HCT116 (cell line): ENCODE results near the gene STOX2. TPM values are rescaled to one million over a fixed set of nuclear protein-coding genes. Genes with fewer than 3 reads are reported as not detected.

Experiments used
- ATAC-seq: fragments of 200-7000 bp; cut with Tn5 transposase; 2 replicates; pipeline ENCODE4 v1.9.1; 2020; ENCODE audit warnings: mild to moderate bottlenecking, moderate library complexity
- BruUV-seq: library from RNA; stranded (reverse); fragments of 400-500 nt; replicated peaks from 2 replicates; lab custom pipeline; 2021; lab: Mats Ljungman, UMichigan
- CTCF ChIA-PET: fragments of 300-600 bp; sonication (Branson Sonifier 250); formaldehyde crosslinking; loops from one replicate; lab custom pipeline; 2021; ENCODE audit warnings: antibody characterized with exemption; lab: Charles Lee
- POLR2A ChIA-PET: fragments of 300-600, 350-600 bp; sonication (Branson Sonifier 250); formaldehyde crosslinking; loops from one replicate; lab custom pipeline; 2021; ENCODE audit warnings: antibody characterized with exemption; lab: Charles Lee
- RAD21 ChIA-PET, 2 experiments: fragments of 300-600 bp; sonication (Branson Sonifier 250); formaldehyde crosslinking; loops; one replicate each; lab custom pipeline; 2023; ENCODE audit warnings: low total read pairs in 2 of 2; ENCODE audit not compliant: uncharacterized antibody in 2 of 2, unreplicated experiment in 2 of 2, low non-redundant PET in 1 of 2; lab: Charles Lee
- DNase-seq: peaks from one replicate; pipeline ENCODE4 v3.0.0-alpha.2; 2010; ENCODE audit warnings: low read depth, low spot score
- H2AFZ ChIP-seq: fragments of 200-600 bp; shearing (Covaris generic), sonication (generic); 2 replicates; pipeline ENCODE4 v1.6.1; 2017; ENCODE audit warnings: low read depth, mixed run types, mixed read lengths, antibody characterized with exemption, low read length; ENCODE audit not compliant: poor library complexity, severe bottlenecking
- H3K27ac ChIP-seq: 2 replicates; pipeline ENCODE4 v1.5.1; 2012; ENCODE audit warnings: low read depth, low read length
- H3K27me3 ChIP-seq: fragments of 200-600 bp; sonication (generic); 2 replicates; pipeline ENCODE4 v1.6.1; 2016; ENCODE audit warnings: mixed run types, low read length, mixed read lengths; ENCODE audit not compliant: insufficient read depth
- H3K36me3 ChIP-seq, 2 experiments: fragments of 200-500 bp in 1 of 2; fragments of 200-600 bp in 1 of 2; sonication (Bioruptor generic) in 1 of 2; sonication (generic) in 1 of 2; 2 replicates each; pipeline versions ENCODE4 v1.5.1 to v1.6.1; 2014 to 2016; ENCODE audit warnings: low read length in 2 of 2, inconsistent platforms in 1 of 2, mixed read lengths in 1 of 2, mixed run types in 1 of 2; ENCODE audit not compliant: insufficient read depth in 2 of 2, control insufficient read depth in 1 of 2
- H3K4me1 ChIP-seq, 2 experiments: fragments of 200-600 bp in 1 of 2; sonication (generic) in 1 of 2; 2 replicates each; pipeline versions ENCODE4 v1.5.1 to v1.6.1; 2012 to 2017; ENCODE audit warnings: low read length in 2 of 2, inconsistent platforms in 1 of 2, mild to moderate bottlenecking in 1 of 2, mixed read lengths in 1 of 2, mixed run types in 1 of 2, moderate library complexity in 1 of 2; ENCODE audit not compliant: insufficient read depth in 2 of 2, control insufficient read depth in 1 of 2
- H3K4me2 ChIP-seq: fragments of 200-600 bp; sonication (generic); 2 replicates; pipeline ENCODE4 v1.6.1; 2017; ENCODE audit warnings: mixed run types, low read length, mixed read lengths
- H3K4me3 ChIP-seq, 2 experiments: fragments of 200-600 bp in 1 of 2; sonication (generic) in 1 of 2; replicated peaks in 1 of 2; 2 replicates each; pipeline ENCODE4 v1.5.1; 2011 to 2016; ENCODE audit warnings: low read length in 2 of 2, control low read depth in 1 of 2, low read depth in 1 of 2, mild to moderate bottlenecking in 1 of 2, mixed read lengths in 1 of 2, mixed run types in 1 of 2
- H3K79me2 ChIP-seq: fragments of 200-600 bp; sonication (generic); 2 replicates; pipeline ENCODE4 v1.6.1; 2017; ENCODE audit warnings: mild to moderate bottlenecking, mixed run types, low read length, moderate library complexity, mixed read lengths; ENCODE audit not compliant: insufficient read depth
- H3K9ac ChIP-seq: fragments of 200-600 bp; sonication (generic); 2 replicates; pipeline ENCODE4 v1.6.1; 2016; ENCODE audit warnings: low read length, mixed read lengths
- H3K9me2 ChIP-seq: fragments of 200-600 bp; sonication (generic), shearing (Covaris generic); 2 replicates; pipeline ENCODE4 v1.6.1; 2017; ENCODE audit warnings: mixed run types, mild to moderate bottlenecking, moderate library complexity; ENCODE audit not compliant: insufficient read depth
- H3K9me3 ChIP-seq, 2 experiments: fragments of 200-500 bp in 1 of 2; fragments of 200-600 bp in 1 of 2; sonication (Bioruptor generic) in 1 of 2; sonication (generic) in 1 of 2; 2 replicates each; pipeline ENCODE4 v1.6.1; 2014 to 2017; ENCODE audit warnings: low read length in 2 of 2, mixed read lengths in 2 of 2, inconsistent platforms in 1 of 2, low read depth in 1 of 2, mild to moderate bottlenecking in 1 of 2, mixed run types in 1 of 2, moderate library complexity in 1 of 2; ENCODE audit not compliant: control insufficient read depth in 1 of 2, insufficient read depth in 1 of 2
- H4K20me1 ChIP-seq: fragments of 200-600 bp; sonication (generic), shearing (Covaris generic); 2 replicates; pipeline ENCODE4 v1.6.1; 2017; ENCODE audit warnings: mixed run types, mild to moderate bottlenecking, moderate library complexity; ENCODE audit not compliant: insufficient read depth
- EGR1 ChIP-seq: IDR thresholded peaks from 2 replicates; pipeline ENCODE4 v1.6.1; 2012; ENCODE audit warnings: low read depth
- ELF1 ChIP-seq: IDR thresholded peaks from 2 replicates; pipeline ENCODE4 v1.6.1; 2012; ENCODE audit warnings: low read depth, borderline replicate concordance
- POLR2A ChIP-seq: IDR thresholded peaks from 2 replicates; pipeline ENCODE4 v1.7.0; 2011; ENCODE audit warnings: borderline replicate concordance; ENCODE audit not compliant: insufficient read depth, insufficient read length; ENCODE audit errors: extremely low read depth
- REST ChIP-seq: IDR thresholded peaks from 2 replicates; pipeline ENCODE4 v1.6.1; 2012; ENCODE audit warnings: low read depth
- SIN3A ChIP-seq: IDR thresholded peaks from 2 replicates; pipeline ENCODE4 v1.6.1; 2012; ENCODE audit warnings: low read depth
- YY1 ChIP-seq: IDR thresholded peaks from 2 replicates; pipeline ENCODE4 v1.6.1; 2011; ENCODE audit warnings: low read length, low read depth, moderate library complexity, mild to moderate bottlenecking; ENCODE audit not compliant: insufficient replicate concordance; ENCODE audit errors: extremely low read depth
- ZFX ChIP-seq: fragments of 450-650 bp; IDR thresholded peaks from 2 replicates; pipeline ENCODE4 v1.6.1; 2017
- intact Hi-C: fragments of 100-400 bp; cut with micrococcal nuclease; formaldehyde crosslinking; loops from 2 replicates; pipeline ENCODE4 v1.10.0; 2022
- total RNA-seq: library from RNA; stranded (reverse); gene quantifications from one replicate; pipeline ENCODE4 v1.2.1, GENCODE V29; 2021; ENCODE audit not compliant: unreplicated experiment
- TF ChIP-seq, protein P1 (sequence below), 3 experiments: fragments of 200-600 bp in 1 of 3; sonication (generic) in 1 of 3; IDR thresholded peaks in 2 of 3; conservative IDR thresholded peaks in 1 of 3; 2 replicates each; pipeline ENCODE4 v1.5.1; 2012 to 2017; ENCODE audit warnings: low read depth in 2 of 3, low read length in 2 of 3, antibody characterized with exemption in 1 of 3, borderline replicate concordance in 1 of 3, control low read depth in 1 of 3, mild to moderate bottlenecking in 1 of 3, mixed read lengths in 1 of 3, mixed run types in 1 of 3, moderate library complexity in 1 of 3; ENCODE audit not compliant: insufficient read depth in 1 of 3

Gene STOX2
- total RNA-seq, 1 experiment from 2014 or later: 6.3 TPM

GRCh38 chr4:183912585-183912984 lies 7.5 kb downstream of the STOX2 start:
- no peaks in the 10 kb centered on the region for H3K9me2 ChIP-seq
- no peaks in the 10 kb centered on the region for H3K36me3 ChIP-seq
- H3K27ac ChIP-seq: no peak overlapping the region
- no peak overlapping the region for H3K9ac ChIP-seq
- H3K27me3 ChIP-seq: no peaks in the 10 kb centered on the region
- ChIA-PET RAD21 (no interaction called here), POLR2A (no interaction called here)
- DNase-seq (no peak), ATAC-seq (no peak)
- BruUV-seq: no TSS peak
- H3K4me1 ChIP-seq: no peaks in the 10 kb centered on the region
- H3K4me2 ChIP-seq: no peak overlapping the region
- intact Hi-C loops: no loop called here
- TF ChIP-seq YY1: no peak
- no peak for TF ChIP-seq ELF1
- no peak for TF ChIP-seq REST
- no peak for TF ChIP-seq ZFX
- TF ChIP-seq, protein P1, sequence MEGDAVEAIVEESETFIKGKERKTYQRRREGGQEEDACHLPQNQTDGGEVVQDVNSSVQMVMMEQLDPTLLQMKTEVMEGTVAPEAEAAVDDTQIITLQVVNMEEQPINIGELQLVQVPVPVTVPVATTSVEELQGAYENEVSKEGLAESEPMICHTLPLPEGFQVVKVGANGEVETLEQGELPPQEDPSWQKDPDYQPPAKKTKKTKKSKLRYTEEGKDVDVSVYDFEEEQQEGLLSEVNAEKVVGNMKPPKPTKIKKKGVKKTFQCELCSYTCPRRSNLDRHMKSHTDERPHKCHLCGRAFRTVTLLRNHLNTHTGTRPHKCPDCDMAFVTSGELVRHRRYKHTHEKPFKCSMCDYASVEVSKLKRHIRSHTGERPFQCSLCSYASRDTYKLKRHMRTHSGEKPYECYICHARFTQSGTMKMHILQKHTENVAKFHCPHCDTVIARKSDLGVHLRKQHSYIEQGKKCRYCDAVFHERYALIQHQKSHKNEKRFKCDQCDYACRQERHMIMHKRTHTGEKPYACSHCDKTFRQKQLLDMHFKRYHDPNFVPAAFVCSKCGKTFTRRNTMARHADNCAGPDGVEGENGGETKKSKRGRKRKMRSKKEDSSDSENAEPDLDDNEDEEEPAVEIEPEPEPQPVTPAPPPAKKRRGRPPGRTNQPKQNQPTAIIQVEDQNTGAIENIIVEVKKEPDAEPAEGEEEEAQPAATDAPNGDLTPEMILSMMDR (IDR thresholded peaks at IDR 0.05 in 2 of 3, conservative IDR thresholded peaks at IDR 0.05 in 1 of 3; ENCODE audit: borderline replicate concordance in 1 of 3, insufficient read depth in 1 of 3, low read depth in 2 of 3, low read length in 2 of 3): no peak
- TF ChIP-seq POLR2A: no peak
- TF ChIP-seq SIN3A: no peak
- no peak for TF ChIP-seq EGR1
- TF ChIP-seq, all 23 proteins: peak for 0
- Histone ChIP-seq H3K9me3 (no peaks in the 10 kb centered on the region), H4K20me1 (no peaks in the 10 kb centered on the region), H2AFZ (no peak overlapping the region), H3K4me3 (no peak overlapping the region), H3K79me2 (no peaks in the 10 kb centered on the region)
- CTCF ChIA-PET: no interaction called here
